GM18951 (cell line): Measurements from ENCODE around the gene PATL2.
A peak's percentile ranks its signal among the peaks of the same experiment; 100 is the strongest.

Source experiments
- POLR2A ChIP-seq: IDR thresholded peaks from 4 replicates; pipeline ENCODE4 v1.6.1; 2011; ENCODE audit warnings: mild to moderate bottlenecking; ENCODE audit not compliant: insufficient read length, insufficient read depth; ENCODE audit errors: extremely low read depth
- in situ Hi-C: fragments of 300-500 bp; cut with MboI; formaldehyde crosslinking; loops from one replicate; pipeline ENCODE4 v1.12.0; 2022; ENCODE audit warnings: low sequenced_read_pairs, mixed read lengths, inconsistent platforms; ENCODE audit not compliant: unreplicated experiment

PATL2 gene

GRCh38 chr15:44727485-44728231 is 16.5 kb upstream of the PATL2 start:
- in situ Hi-C loops = no loop called here
- no peak for TF ChIP-seq POLR2A

- TF ChIP-seq POLR2A = peak; percentile 82
- in situ Hi-C loops = no loop called here
Measured at GRCh38 chr15:44726568-44727484, 15.7 kb upstream of the PATL2 start.

DNA sequence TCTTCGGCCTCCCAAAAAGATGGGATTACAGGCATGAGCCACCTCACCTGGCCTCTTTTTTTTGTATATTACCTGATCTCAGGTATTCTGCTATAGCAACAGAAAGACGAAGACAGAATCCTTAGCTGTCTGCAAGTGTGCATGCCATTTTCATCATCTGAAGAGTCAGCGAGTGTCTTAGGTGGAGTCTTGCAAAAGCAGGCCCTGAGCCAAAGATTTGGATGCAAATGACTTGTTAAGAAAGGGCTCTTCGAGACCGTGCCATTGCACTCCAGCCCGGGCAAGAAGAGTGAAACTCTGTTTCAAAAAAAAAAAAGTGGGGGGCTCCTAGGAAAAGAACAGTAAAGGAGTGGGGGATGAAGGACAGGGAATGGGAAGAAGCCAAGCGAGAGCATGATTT is 15.0 kb upstream of the PATL2 start:
- in situ Hi-C loops = no loop called here
- no peak for TF ChIP-seq POLR2A

DNA sequence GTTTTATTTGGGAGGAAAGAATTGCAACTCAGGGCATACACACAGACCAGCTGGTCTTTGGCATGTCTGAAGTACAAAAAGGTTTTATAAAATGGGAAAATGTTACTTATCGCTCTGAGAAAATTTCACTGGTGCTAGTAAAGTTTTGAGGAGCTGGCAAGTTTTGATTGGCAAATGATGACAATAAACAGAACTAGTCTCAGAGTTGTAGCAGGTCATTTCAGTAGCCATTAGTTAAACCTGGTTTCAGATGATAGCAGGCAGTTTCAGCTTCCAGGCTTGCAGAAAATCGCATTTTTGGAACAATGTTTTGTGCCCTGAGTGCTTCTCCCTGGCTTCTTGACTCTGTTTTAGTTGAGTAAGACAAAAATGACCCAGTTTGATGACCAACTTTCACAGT is 10.9 kb upstream of the PATL2 start:
- TF ChIP-seq POLR2A = no peak

GRCh38 chr15:44720460-44721176 is 9.5 kb upstream of the PATL2 start:
- peak; percentile 45 for TF ChIP-seq POLR2A
- in situ Hi-C loops = no loop called here

More for the DNA sequence above, 10.9 kb upstream of the PATL2 start:
- in situ Hi-C loops = no loop called here

DNA sequence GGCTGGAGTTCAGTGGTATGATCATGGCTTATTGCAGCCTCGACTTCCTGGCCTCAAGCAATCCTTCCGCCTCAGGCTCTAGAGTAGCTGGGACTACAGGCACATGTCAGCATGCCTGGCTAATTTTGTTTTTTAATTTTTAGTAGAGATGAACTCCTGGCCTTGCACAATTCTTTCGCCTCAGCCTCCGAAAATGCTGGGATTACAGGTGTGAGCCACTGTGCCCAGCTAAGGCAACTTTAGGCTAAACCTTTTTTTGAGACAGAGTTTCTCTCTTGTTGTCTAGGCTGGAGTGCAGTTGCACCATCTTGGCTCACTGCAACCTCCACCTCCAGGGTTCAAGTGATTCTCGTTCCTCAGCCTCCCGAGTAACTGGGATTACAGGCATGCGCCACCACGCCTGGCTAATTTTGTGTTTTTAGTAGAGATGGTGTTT is 8.9 kb upstream of the PATL2 start:
- in situ Hi-C loops = loop anchor here (5.0 kb wide), 1 partner anchor 53 kb away; no protein-coding TSS in a partner anchor
- TF ChIP-seq POLR2A = peak; percentile 48

DNA sequence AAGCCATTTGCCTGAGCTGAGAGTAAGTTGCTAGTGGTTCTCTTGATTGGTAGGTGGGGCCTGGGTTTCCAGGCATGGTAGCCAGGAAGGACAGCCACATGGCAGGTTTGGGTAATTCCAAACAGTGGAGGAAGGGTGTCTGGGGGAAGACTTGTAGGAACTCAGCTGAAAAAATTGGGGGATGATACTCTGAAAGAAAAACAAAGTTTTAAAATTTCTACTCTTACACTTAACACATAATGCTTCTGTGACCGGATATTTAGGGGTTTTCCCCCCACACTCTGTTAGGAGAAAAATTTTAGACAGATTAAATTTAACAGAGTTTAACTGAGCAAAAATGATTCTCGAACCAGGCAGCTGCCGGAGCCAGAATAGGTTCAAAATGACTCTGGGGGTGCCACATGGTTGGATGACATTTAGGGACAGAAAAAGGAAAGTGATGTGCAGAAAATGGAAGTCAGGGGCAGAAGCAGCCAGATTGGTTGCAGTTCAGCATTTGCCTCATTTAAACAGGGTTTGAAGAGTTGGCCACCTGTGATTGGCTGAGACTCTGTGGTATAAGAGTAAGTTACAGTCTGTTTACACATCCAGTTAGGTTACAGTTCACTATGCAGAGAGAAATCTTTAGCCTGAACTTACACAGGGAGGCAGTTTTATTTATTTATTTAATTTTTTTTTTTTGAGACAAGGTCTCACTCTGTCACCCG is 8.3 kb upstream of the PATL2 start:
- in situ Hi-C loops = loop anchor here (5.0 kb wide), 1 partner anchor 52 kb away; no protein-coding TSS in a partner anchor
- TF ChIP-seq POLR2A = peak; percentile 70

DNA sequence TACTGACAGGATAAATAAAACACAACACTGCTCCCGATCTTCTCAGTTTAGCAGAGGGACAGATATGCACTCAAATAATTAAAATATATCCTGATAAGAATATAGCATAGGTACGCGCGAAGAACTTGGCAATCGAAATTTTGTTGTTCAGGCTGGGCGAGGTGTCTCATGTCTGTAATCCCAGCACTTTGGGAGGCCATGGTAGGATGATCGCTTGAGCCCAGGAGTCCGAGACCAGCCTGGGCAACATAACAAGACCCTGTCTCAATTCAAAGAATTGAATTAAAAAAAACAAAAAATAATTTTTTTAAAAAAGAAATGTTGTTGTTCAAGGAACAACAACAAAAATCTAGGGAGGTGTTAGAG is 7.8 kb upstream of the PATL2 start:
- in situ Hi-C loops = loop anchor here (5.0 kb wide), 1 partner anchor 52 kb away; no protein-coding TSS in a partner anchor
- no peak for TF ChIP-seq POLR2A

DNA sequence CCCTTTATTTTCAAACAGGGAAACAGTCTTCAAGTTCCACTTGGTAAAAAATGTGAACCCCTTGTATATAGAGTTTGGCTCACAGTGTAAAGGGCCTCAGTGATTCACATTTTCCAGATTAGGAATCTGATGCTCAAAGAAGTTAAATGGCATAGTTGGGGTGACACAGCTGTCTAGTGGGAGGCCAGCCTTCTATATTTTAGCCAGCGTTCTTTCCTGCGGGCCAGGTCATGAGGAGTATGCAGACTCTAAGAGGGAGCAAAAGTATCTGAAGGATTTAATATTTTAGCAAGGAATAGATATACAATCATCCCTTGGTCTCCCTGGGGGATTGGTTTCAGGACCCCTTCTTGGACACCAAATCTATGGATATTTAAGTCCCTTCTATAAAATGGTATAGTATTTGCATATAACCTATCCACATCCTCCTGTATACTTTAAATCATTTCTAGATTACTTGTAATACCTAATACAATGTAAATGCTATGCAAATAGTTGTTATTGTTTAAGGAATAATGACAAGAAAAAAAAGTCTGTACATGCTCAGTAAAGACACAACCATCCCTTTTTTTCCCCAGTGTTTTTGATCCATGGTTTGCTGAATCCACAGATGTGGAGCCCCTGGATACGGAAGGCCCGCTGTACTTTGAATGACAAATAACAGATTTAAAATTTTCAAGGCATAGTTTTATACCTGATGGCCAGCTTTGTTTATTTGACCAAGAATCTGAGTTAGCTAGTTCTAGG is 7.2 kb upstream of the PATL2 start:
- no peak for TF ChIP-seq POLR2A
- in situ Hi-C loops = loop anchor here (5.0 kb wide), 1 partner anchor 51 kb away; no protein-coding TSS in a partner anchor

GRCh38 chr15:44716983-44717602 is 6.0 kb upstream of the PATL2 start:
- TF ChIP-seq POLR2A = peak; percentile 26
- in situ Hi-C loops = loop anchor here (5.0 kb wide), 1 partner anchor 50 kb away; no protein-coding TSS in a partner anchor

- in situ Hi-C loops = loop anchor here (5.0 kb wide), 1 partner anchor 49 kb away; no protein-coding TSS in a partner anchor
- peak; percentile 37 for TF ChIP-seq POLR2A
Measured at GRCh38 chr15:44715797-44716334, 4.7 kb upstream of the PATL2 start.
